PC-9 (cell line): ENCODE data around the gene DUS1L. TPM values are rescaled to one million over a fixed set of nuclear protein-coding genes. Genes with fewer than 3 reads are reported as not detected.

Source experiments
- BruUV-seq: library from RNA; stranded (reverse); fragments of 400-500 nt; replicated peaks from 2 replicates; lab custom pipeline; 2021; lab: Mats Ljungman, UMichigan
- CTCF ChIA-PET: fragments of 300-600 bp; sonication (Branson Sonifier 250); formaldehyde crosslinking; loops from one replicate; lab custom pipeline; 2022; ENCODE audit warnings: antibody characterized with exemption; lab: Charles Lee
- POLR2A ChIA-PET: fragments of 300-600 bp; sonication (Branson Sonifier 250); formaldehyde crosslinking; loops from one replicate; lab custom pipeline; 2022; ENCODE audit warnings: antibody characterized with exemption; ENCODE audit not compliant: unreplicated experiment; lab: Charles Lee
- DNase-seq, 2 experiments: peaks; one replicate each; pipeline versions ENCODE4 v3.0.0 to v3.0.0-alpha.2; 2015 to 2022; ENCODE audit warnings: mixed read lengths in 1 of 2
- H2AFZ ChIP-seq: fragments of 200-600 bp; sonication (generic); 2 replicates; pipeline ENCODE4 v1.8.1; 2017; ENCODE audit warnings: antibody characterized with exemption
- H3F3A ChIP-seq: fragments of 200-600 bp; sonication (generic); 2 replicates; pipeline ENCODE4 v1.8.1; 2017; ENCODE audit warnings: antibody characterized with exemption, mild to moderate bottlenecking, low read depth; ENCODE audit not compliant: insufficient read depth
- H3K27ac ChIP-seq: fragments of 200-600 bp; sonication (generic); 2 replicates; pipeline ENCODE4 v1.6.1; 2016; ENCODE audit warnings: mixed run types
- H3K27me3 ChIP-seq: fragments of 200-600 bp; sonication (generic); 2 replicates; pipeline ENCODE4 v1.6.1; 2016; ENCODE audit warnings: low read depth, mixed run types; ENCODE audit not compliant: insufficient read depth
- H3K36me3 ChIP-seq: fragments of 200-600 bp; sonication (generic); 2 replicates; pipeline ENCODE4 v1.6.1; 2016; ENCODE audit warnings: low read depth, mixed run types
- H3K4me1 ChIP-seq: fragments of 200-600 bp; sonication (generic); replicated peaks from 2 replicates; pipeline ENCODE4 v1.6.1; 2016; ENCODE audit warnings: mixed run types; ENCODE audit not compliant: insufficient read depth
- H3K4me2 ChIP-seq: fragments of 200-600 bp; sonication (generic); 2 replicates; pipeline ENCODE4 v1.6.1; 2017; ENCODE audit warnings: mixed run types
- H3K4me3 ChIP-seq: fragments of 200-600 bp; sonication (generic); 2 replicates; pipeline ENCODE4 v1.6.1; 2016; ENCODE audit warnings: mixed run types
- H3K79me2 ChIP-seq: fragments of 200-600 bp; sonication (generic); 2 replicates; pipeline ENCODE4 v1.6.1; 2017; ENCODE audit warnings: low read depth, mixed run types
- H3K9me2 ChIP-seq: fragments of 200-600 bp; sonication (generic); 2 replicates; pipeline ENCODE4 v1.8.1; 2017; ENCODE audit warnings: mild to moderate bottlenecking; ENCODE audit not compliant: insufficient read depth
- H3K9me3 ChIP-seq: fragments of 200-600 bp; sonication (generic); 2 replicates; pipeline ENCODE4 v1.8.1; 2016; ENCODE audit warnings: low read depth; ENCODE audit not compliant: insufficient read depth
- H4K20me1 ChIP-seq: fragments of 200-600 bp; sonication (generic); 2 replicates; pipeline ENCODE4 v1.8.1; 2017; ENCODE audit not compliant: insufficient read depth
- EZH2 ChIP-seq: fragments of 200-600 bp; sonication (generic); IDR thresholded peaks from 2 replicates; pipeline ENCODE4 v1.8.0; 2017; ENCODE audit warnings: antibody characterized with exemption, low read depth
- intact Hi-C: fragments of 100-400 bp; cut with micrococcal nuclease; formaldehyde crosslinking; loops from one replicate; pipeline ENCODE4 v1.10.0; 2022; ENCODE audit not compliant: unreplicated experiment
- total RNA-seq: library from RNA; stranded (reverse); gene quantifications from 2 replicates; pipeline ENCODE4 v1.2.3, GENCODE V29; 2021
- TF ChIP-seq, protein P1 (sequence below): fragments of 200-600 bp; sonication (generic); conservative IDR thresholded peaks from 2 replicates; pipeline ENCODE4 v1.6.1; 2017; ENCODE audit warnings: mixed run types, antibody characterized with exemption, mild to moderate bottlenecking, moderate library complexity

Gene DUS1L
- total RNA-seq, 1 experiment from 2014 or later: 138 TPM

DNA sequence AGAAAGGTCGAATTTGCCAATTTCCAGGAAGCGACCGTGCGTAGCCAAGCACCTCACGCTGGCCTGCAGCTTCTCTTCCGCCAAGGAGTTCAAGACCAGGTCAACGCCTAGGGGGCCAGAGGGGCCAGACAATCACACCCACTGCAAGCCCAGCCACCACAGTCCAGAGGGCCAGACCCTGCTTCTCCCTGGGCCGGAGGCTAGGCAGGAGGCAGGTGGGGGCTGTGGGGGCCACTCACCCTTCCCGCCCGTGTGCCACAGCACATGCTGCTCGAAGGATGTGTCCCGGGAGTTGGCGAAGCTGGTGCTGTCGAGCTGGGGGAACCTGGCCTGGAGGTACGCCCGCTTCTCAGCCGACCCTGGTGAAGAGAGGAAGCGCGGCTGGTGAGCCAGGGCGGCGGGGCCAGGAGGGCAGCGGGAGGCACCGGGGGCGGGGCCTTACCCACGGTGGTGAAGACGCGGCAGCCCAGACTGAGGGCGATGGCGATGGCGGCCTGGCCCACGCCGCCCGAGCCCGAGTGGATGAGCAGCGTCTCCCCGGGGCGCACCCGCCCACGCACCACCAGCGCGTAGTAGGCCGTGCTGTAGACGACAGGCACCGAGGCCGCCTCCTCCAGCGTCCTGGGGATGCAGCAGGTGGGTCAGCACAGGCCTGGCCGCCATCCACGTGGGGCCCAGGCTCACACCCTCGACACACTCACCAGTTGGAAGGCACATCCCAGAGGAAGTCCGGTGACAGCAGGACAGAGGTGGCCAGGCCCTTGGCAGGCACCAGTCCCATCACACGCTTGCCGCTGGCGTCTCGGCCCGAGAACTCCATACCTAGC lies 18.1 kb upstream of the DUS1L start:
- Histone ChIP-seq H3K27me3 (no peaks in the 10 kb centered on the region), H3K27ac (no peak overlapping the region), H3K36me3 (no peaks in the 10 kb centered on the region), H2AFZ (no peak overlapping the region), H4K20me1 (peaks cover 14% of the 10 kb centered on the region), H3K4me3 (no peak overlapping the region), H3F3A (peaks cover 6% of the 10 kb centered on the region; the same call in 1 of the 2 replicates), H3K4me1 (no peaks in the 10 kb centered on the region), H3K9me3 (no peaks in the 10 kb centered on the region), H3K4me2 (no peak overlapping the region), H3K79me2 (no peaks in the 10 kb centered on the region), H3K9me2 (no peaks in the 10 kb centered on the region)
- DNase-seq: no peak
- TF ChIP-seq EZH2: no peak
- TF ChIP-seq, protein P1, sequence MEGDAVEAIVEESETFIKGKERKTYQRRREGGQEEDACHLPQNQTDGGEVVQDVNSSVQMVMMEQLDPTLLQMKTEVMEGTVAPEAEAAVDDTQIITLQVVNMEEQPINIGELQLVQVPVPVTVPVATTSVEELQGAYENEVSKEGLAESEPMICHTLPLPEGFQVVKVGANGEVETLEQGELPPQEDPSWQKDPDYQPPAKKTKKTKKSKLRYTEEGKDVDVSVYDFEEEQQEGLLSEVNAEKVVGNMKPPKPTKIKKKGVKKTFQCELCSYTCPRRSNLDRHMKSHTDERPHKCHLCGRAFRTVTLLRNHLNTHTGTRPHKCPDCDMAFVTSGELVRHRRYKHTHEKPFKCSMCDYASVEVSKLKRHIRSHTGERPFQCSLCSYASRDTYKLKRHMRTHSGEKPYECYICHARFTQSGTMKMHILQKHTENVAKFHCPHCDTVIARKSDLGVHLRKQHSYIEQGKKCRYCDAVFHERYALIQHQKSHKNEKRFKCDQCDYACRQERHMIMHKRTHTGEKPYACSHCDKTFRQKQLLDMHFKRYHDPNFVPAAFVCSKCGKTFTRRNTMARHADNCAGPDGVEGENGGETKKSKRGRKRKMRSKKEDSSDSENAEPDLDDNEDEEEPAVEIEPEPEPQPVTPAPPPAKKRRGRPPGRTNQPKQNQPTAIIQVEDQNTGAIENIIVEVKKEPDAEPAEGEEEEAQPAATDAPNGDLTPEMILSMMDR: no peak
- CTCF ChIA-PET: no interaction called here
- BruUV-seq: no TSS peak
- intact Hi-C loops: no loop called here
- POLR2A ChIA-PET: no interaction called here

DNA sequence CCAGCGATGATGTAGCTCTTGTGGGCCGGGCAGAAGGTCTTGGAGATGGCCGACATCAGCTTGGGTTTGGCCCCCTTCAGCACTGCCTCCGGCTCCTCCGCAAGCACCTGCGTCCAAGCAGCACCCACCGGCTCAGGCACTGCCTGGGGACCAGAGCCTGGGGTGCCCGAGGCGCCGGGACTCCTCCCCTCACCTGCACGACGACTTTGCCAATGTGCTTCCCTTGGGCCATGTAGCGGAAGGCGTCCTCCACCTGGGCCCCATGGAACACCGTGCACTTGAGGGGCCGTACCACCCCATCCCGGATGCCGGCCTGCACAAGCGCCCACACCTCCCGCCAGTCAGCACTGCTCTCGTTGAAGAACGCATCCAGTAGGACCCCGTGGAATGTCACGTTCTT lies 17.4 kb upstream of the DUS1L start:
- Histone ChIP-seq H3K36me3 (no peaks in the 10 kb centered on the region), H3K27me3 (no peaks in the 10 kb centered on the region), H3K9me3 (no peaks in the 10 kb centered on the region), H4K20me1 (peaks cover 14% of the 10 kb centered on the region), H3K27ac (no peak overlapping the region), H3K4me1 (no peaks in the 10 kb centered on the region), H3K79me2 (no peaks in the 10 kb centered on the region), H3K9me2 (no peaks in the 10 kb centered on the region), H3F3A (peaks cover 6% of the 10 kb centered on the region; the same call in 1 of the 2 replicates), H3K4me3 (no peak overlapping the region), H3K4me2 (no peak overlapping the region), H2AFZ (no peak overlapping the region)
- ChIA-PET POLR2A (no interaction called here), CTCF (no interaction called here)
- intact Hi-C loops: no loop called here
- no peak for DNase-seq
- BruUV-seq: no TSS peak
- TF ChIP-seq, protein P1: no peak

DNA sequence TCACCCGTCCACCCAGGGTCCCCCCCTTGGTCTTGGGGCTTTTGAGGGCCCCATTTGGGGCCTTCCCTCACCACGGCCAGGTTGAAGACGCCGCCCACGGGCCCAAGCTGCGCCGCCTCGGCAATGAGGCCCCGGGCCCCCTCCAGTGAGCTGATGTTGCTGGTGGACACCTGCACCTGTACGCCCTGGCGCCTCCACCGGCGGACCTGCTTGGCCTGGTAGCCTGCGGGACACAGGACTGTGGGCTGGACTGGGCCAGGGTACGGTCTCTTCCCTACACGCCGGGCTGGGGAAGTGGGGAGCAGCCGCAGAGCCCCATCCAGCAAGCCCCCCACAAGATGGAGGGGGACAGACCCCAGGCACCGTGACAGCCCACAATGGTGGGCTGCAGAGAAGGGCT lies 16.9 kb upstream of the DUS1L start:
- Histone ChIP-seq H4K20me1 (peaks cover 14% of the 10 kb centered on the region), H2AFZ (no peak overlapping the region), H3K27ac (no peak overlapping the region), H3K27me3 (no peaks in the 10 kb centered on the region), H3K9me2 (no peaks in the 10 kb centered on the region), H3F3A (peaks cover 6% of the 10 kb centered on the region; the same call in 1 of the 2 replicates), H3K4me2 (no peak overlapping the region), H3K36me3 (no peaks in the 10 kb centered on the region), H3K79me2 (no peaks in the 10 kb centered on the region), H3K9me3 (no peaks in the 10 kb centered on the region), H3K4me1 (no peaks in the 10 kb centered on the region), H3K4me3 (no peak overlapping the region)
- intact Hi-C loops: no loop called here
- TF ChIP-seq EZH2: no peak
- TF ChIP-seq, protein P1: no peak
- TSS peak; percentile 6 for BruUV-seq
- ChIA-PET POLR2A (no interaction called here), CTCF (no interaction called here)
- DNase-seq: no peak
